Thoracic aorta (tissue), 2 donors: ENCODE results near the gene DSCAM. TPM values are rescaled to one million over a fixed set of nuclear protein-coding genes. Genes with fewer than 3 reads are reported as not detected.

Experiments
- ATAC-seq: fragments of 150-250 bp; one replicate; pipeline ENCODE4 v1.8.0; 2017; ENCODE audit warnings: low read depth; ENCODE audit not compliant: insufficient number of reproducible peaks, low FRiP score
- DNase-seq: peaks from one replicate; pipeline ENCODE4 v3.0.0-alpha.2; 2020; ENCODE audit warnings: low spot score
- H3K27ac ChIP-seq, 2 donors: fragments of 200-600 bp; sonication (generic); 1 replicate in 1 of 2; 2 replicates in 1 of 2; pipeline ENCODE4 v1.5.1; 2016; ENCODE audit warnings: mild to moderate bottlenecking in 2 of 2, moderate library complexity in 2 of 2
- H3K27me3 ChIP-seq: fragments of 200-600 bp; sonication (generic); replicated peaks from 2 replicates; pipeline ENCODE4 v1.6.0; 2016; ENCODE audit warnings: mild to moderate bottlenecking; ENCODE audit not compliant: insufficient read depth
- H3K36me3 ChIP-seq: fragments of 200-600 bp; sonication (generic); one replicate; pipeline ENCODE4 v1.5.1; 2016
- H3K4me1 ChIP-seq, 2 donors: fragments of 200-600 bp; sonication (generic); 1 replicate in 1 of 2; 2 replicates in 1 of 2; pipeline versions ENCODE4 v1.5.1 to v1.6.0; 2016; ENCODE audit warnings: low read depth in 2 of 2, mild to moderate bottlenecking in 1 of 2; ENCODE audit not compliant: control insufficient read depth in 1 of 2
- H3K4me3 ChIP-seq: fragments of 200-600 bp; sonication (generic); 2 replicates; pipeline ENCODE4 v1.5.1; 2016; ENCODE audit warnings: mild to moderate bottlenecking
- H3K9me3 ChIP-seq: fragments of 200-600 bp; sonication (generic); 2 replicates; pipeline ENCODE4 v1.5.1; 2016
- CTCF ChIP-seq: fragments of 200-600 bp; sonication (generic); IDR thresholded peaks from one replicate; pipeline ENCODE4 v1.5.1; 2019; ENCODE audit warnings: antibody characterized with exemption
- total RNA-seq, 2 donors: library from RNA; depleted of rRNA; stranded (reverse); fragments of >200 nt; gene quantifications; one replicate each; pipeline versions ENCODE4 v1.1.0 to v1.2.3, GENCODE V29; 2016

The DSCAM gene
- total RNA-seq, 2 donors from 2014 or later = not detected

DNA sequence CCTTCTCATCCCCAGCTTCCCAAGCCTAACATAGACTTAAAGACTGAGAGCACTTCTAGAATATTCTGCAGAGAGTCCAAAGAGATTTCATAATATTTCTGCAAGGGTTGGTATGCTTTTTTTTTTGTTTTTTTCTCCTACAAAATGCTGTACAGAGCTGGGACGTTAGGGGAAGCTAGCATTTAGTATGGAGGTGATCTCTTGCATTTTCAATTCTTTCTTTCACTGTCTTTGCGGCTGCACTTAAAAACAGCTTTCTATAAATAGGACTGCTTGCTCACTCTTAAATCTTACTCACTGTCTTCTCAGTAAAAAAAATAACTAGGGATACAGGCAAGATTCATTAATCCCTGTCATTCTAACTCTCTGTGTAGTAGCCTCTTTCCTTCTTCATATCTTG lies 7.4 kb downstream of the DSCAM start:
- Histone ChIP-seq H3K9me3 (no peaks in the 10 kb centered on the region), H3K4me3 (no peak overlapping the region), H3K27ac (no peak overlapping the region), H3K27me3 (no peaks in the 10 kb centered on the region), H3K4me1 (no peaks in the 10 kb centered on the region), H3K36me3 (no peaks in the 10 kb centered on the region)
- TF ChIP-seq CTCF = no peak
- ATAC-seq (no peak), DNase-seq (no peak)

- H3K9me3 ChIP-seq = no peaks in the 10 kb centered on the region
- no peak for DNase-seq
- H3K4me1 ChIP-seq = no peaks in the 10 kb centered on the region
- H3K4me3 ChIP-seq = no peak overlapping the region
- no peak overlapping the region for H3K27ac ChIP-seq
- H3K36me3 ChIP-seq = no peaks in the 10 kb centered on the region
- H3K27me3 ChIP-seq = no peaks in the 10 kb centered on the region
- no peak for TF ChIP-seq CTCF
- no peak for ATAC-seq
These were observed 9.5 kb downstream of the DSCAM start for GRCh38 chr21:40837456-40837855.

GRCh38 chr21:40835184-40835694 lies 11.7 kb downstream of the DSCAM start:
- no peak overlapping the region for H3K4me3 ChIP-seq
- no peak for TF ChIP-seq CTCF
- DNase-seq = no peak

DNA sequence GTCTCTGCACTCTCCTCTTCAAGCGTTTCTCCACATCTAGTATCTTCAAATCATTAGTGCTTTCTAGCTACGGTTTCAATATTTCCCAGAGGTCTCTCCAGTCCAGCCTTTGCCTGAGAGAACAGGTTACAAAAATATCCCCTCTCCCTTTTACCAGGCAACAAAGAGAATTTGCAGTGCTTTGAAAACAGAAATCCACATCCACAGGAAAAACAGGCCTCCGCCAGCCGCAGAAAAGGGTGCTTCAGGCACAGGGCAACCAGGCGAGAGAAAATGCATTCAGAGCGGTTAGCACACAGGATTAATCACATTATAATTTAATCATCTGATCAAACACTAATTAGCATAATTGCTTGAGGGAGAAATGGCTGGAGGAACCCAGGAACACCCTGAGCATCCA lies 13.8 kb downstream of the DSCAM start:
- no peak for ATAC-seq
- Histone ChIP-seq H3K36me3 (no peaks in the 10 kb centered on the region), H3K4me3 (no peak overlapping the region), H3K4me1 (no peaks in the 10 kb centered on the region), H3K9me3 (no peaks in the 10 kb centered on the region), H3K27ac (no peak overlapping the region), H3K27me3 (no peaks in the 10 kb centered on the region)
- no peak for TF ChIP-seq CTCF
- DNase-seq = no peak

More at GRCh38 chr21:40835184-40835694, 11.7 kb downstream of the DSCAM start:
- ATAC-seq = no peak
- Histone ChIP-seq H3K27me3 (no peaks in the 10 kb centered on the region), H3K36me3 (no peaks in the 10 kb centered on the region), H3K4me1 (no peaks in the 10 kb centered on the region), H3K9me3 (no peaks in the 10 kb centered on the region), H3K27ac (no peak overlapping the region)

DNA sequence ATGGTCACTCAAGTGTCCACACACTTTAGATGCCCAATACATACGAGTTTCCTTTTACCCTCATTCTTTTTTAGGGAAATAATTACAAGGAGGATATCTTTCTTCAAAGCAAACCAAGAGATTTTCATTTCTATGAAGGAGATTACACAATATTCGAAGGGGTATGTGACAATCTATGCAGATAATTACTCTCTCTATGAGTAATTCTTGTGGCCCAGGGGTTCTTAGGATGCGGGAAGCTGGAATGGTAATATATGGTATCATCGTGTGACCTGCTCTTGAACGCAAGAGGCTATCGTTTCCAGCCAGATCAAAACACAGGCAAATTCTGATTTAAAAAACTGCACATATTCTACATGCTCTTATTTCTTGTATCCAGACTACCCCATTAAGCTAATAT lies 14.6 kb downstream of the DSCAM start:
- Histone ChIP-seq H3K27ac (no peak overlapping the region), H3K9me3 (no peaks in the 10 kb centered on the region), H3K4me3 (no peak overlapping the region), H3K36me3 (no peaks in the 10 kb centered on the region), H3K27me3 (no peaks in the 10 kb centered on the region), H3K4me1 (no peaks in the 10 kb centered on the region)
- no peak for TF ChIP-seq CTCF
- no peak for DNase-seq
- no peak for ATAC-seq
